GM12878 (cell line): ENCODE measurements around the gene CTNNBL1. TPM values are rescaled to one million over a fixed set of nuclear protein-coding genes. Genes with fewer than 3 reads are reported as not detected.

Experiments
- ATAC-seq: fragments of 200-7000 bp; cut with Tn5 transposase; 3 replicates; pipeline ENCODE4 v1.9.1; 2020; ENCODE audit warnings: mild to moderate bottlenecking, moderate library complexity
- BruUV-seq: library from RNA; stranded (reverse); fragments of 400-500 nt; replicated peaks from 2 replicates; lab custom pipeline; 2021; lab: Mats Ljungman, UMichigan
- CTCF ChIA-PET: fragments of 300-600 bp; sonication (Branson Sonifier 250); formaldehyde crosslinking; extraction: SDS; loops from one replicate; lab custom pipeline; 2021; ENCODE audit warnings: inconsistent platforms; lab: Yijun Ruan, JAX
- POLR2A ChIA-PET: fragments of 350-600 bp; formaldehyde crosslinking; extraction: SDS; loops from one replicate; lab custom pipeline; 2021; ENCODE audit warnings: inconsistent platforms; lab: Charles Lee
- RAD21 ChIA-PET: fragments of 300-600 bp; sonication (Branson Sonifier 250); formaldehyde crosslinking; loops from one replicate; lab custom pipeline; 2023; ENCODE audit warnings: antibody characterized with exemption; ENCODE audit not compliant: unreplicated experiment; lab: Charles Lee
- SMC1A ChIA-PET: fragments of 300-600 bp; sonication (Branson Sonifier 250); formaldehyde crosslinking; loops from one replicate; lab custom pipeline; 2023; ENCODE audit not compliant: unreplicated experiment, uncharacterized antibody; lab: Charles Lee
- DNase-seq: peaks from one replicate; pipeline ENCODE4 v3.0.0-alpha.2; 2011; ENCODE audit warnings: low read depth, low spot score
- FAIRE-seq: peaks from 3 replicates; lab custom pipeline; 2011; peaks lifted over from hg19 to GRCh38; lab: Jason Lieb, UNC
- H2AFZ ChIP-seq: 2 replicates; pipeline ENCODE4 v1.6.0; 2011; ENCODE audit warnings: low read depth, low read length, control low read depth; ENCODE audit not compliant: control insufficient read depth
- H3K27ac ChIP-seq: 2 replicates; pipeline ENCODE4 v1.5.1; 2011; ENCODE audit warnings: control low read depth; ENCODE audit not compliant: control insufficient read depth, insufficient read depth
- H3K27me3 ChIP-seq, 2 experiments: replicated peaks in 1 of 2; 2 replicates each; pipeline versions ENCODE4 v1.6.0 to v1.6.1; 2011; ENCODE audit warnings: low read length in 1 of 2; ENCODE audit not compliant: control insufficient read depth in 2 of 2, insufficient read depth in 2 of 2
- H3K36me3 ChIP-seq, 2 experiments: 2 replicates each; pipeline ENCODE4 v1.5.1; 2011; ENCODE audit warnings: low read length in 1 of 2; ENCODE audit not compliant: control insufficient read depth in 2 of 2, insufficient read depth in 2 of 2
- H3K4me1 ChIP-seq: 2 replicates; pipeline ENCODE4 v1.6.1; 2011; ENCODE audit warnings: mild to moderate bottlenecking, low read length, moderate library complexity, mixed read lengths; ENCODE audit not compliant: control insufficient read depth, insufficient read depth
- H3K4me2 ChIP-seq: 2 replicates; pipeline ENCODE4 v1.6.0; 2011; ENCODE audit warnings: control low read depth; ENCODE audit not compliant: control insufficient read depth, insufficient read depth
- H3K4me3 ChIP-seq: fragments of 200-600 bp; sonication (generic); 2 replicates; pipeline ENCODE4 v1.5.1; 2016
- H3K79me2 ChIP-seq: 2 replicates; pipeline ENCODE4 v1.6.0; 2011; ENCODE audit warnings: low read length; ENCODE audit not compliant: control insufficient read depth, insufficient read depth
- H3K9ac ChIP-seq: 2 replicates; pipeline ENCODE4 v1.8.0; 2011; ENCODE audit warnings: low read length, control low read depth, mixed read lengths; ENCODE audit not compliant: control insufficient read depth, insufficient read depth
- H3K9me3 ChIP-seq: replicated peaks from 3 replicates; pipeline ENCODE4 v1.5.1; 2011; ENCODE audit warnings: mild to moderate bottlenecking, low read length; ENCODE audit not compliant: control insufficient read depth, insufficient read depth
- H4K20me1 ChIP-seq: 2 replicates; pipeline ENCODE4 v1.6.0; 2011; ENCODE audit not compliant: control insufficient read depth, insufficient read depth
- ETV6 ChIP-seq, 2 experiments: fragments of 450-650 bp in 1 of 2; IDR thresholded peaks in 1 of 2; conservative IDR thresholded peaks in 1 of 2; 2 replicates each; pipeline ENCODE4 v1.6.1; 2014; ENCODE audit warnings: antibody characterized with exemption in 1 of 2, borderline replicate concordance in 1 of 2, low read depth in 1 of 2, mild to moderate bottlenecking in 1 of 2, moderate library complexity in 1 of 2
- RAD21 ChIP-seq: IDR thresholded peaks from 2 replicates; pipeline ENCODE4 v1.6.1; 2011; ENCODE audit warnings: mild to moderate bottlenecking, low read depth, low read length, moderate library complexity; ENCODE audit not compliant: insufficient read depth
- SMC3 ChIP-seq: IDR thresholded peaks from 2 replicates; pipeline ENCODE4 v1.6.1; 2011; ENCODE audit warnings: low read length, improper control_type of control experiment, borderline replicate concordance
- YY1 ChIP-seq: IDR thresholded peaks from 2 replicates; pipeline ENCODE4 v1.6.1; 2011; ENCODE audit warnings: low read depth, mild to moderate bottlenecking, low read length
- WGBS: methylation state at CpG from one replicate; pipeline ENCODE4 v1.1.6; 2016; ENCODE audit warnings: low lambda C conversion rate; ENCODE audit not compliant: insufficient replicate concordance, insufficient coverage; ENCODE audit errors: missing lambda C conversion rate; 5-methylcytosine and 5-hydroxymethylcytosine counted together
- in situ Hi-C: fragments of 300-500 bp; cut with MboI; formaldehyde crosslinking; loops from 9 replicates; pipeline ENCODE4 v1.14.3; 2018; ENCODE audit warnings: mixed read lengths
- intact Hi-C: fragments of 100-400 bp; cut with micrococcal nuclease; formaldehyde crosslinking; loops from one replicate; pipeline ENCODE4 v1.14.2; 2022; ENCODE audit not compliant: unreplicated experiment
- polyA plus RNA-seq, 11 experiments: library from polyadenylated mRNA; depleted of rRNA in 4 of 11; unstranded in 6 of 11; stranded (reverse) in 5 of 11; fragments of >200 nt; fragmentation: Nextera tagmentation in 4 of 11; fragmentation: Illumina TruSeq in 1 of 11; extraction: Ambion mirVana in 4 of 11; extraction: Trizol in 1 of 11; gene quantifications; 1 replicate in 1 of 11; 2 replicates in 10 of 11; pipeline versions ENCODE4 v1.2.1 to v1.2.3, GENCODE V29; 2011 to 2016; ENCODE audit warnings: inconsistent platforms in 2 of 11, missing spikeins in 2 of 11, low read depth in 1 of 11
- total RNA-seq, 4 experiments: library from RNA; depleted of rRNA in 3 of 4; stranded (reverse); fragments of >200 nt in 3 of 4; fragmentation: Illumina TruSeq in 1 of 4; extraction: Trizol in 1 of 4; gene quantifications; 2 replicates each; pipeline versions ENCODE4 v1.2.1 to v1.2.3, GENCODE V29; 2013 to 2021
- TF ChIP-seq, protein P1 (sequence below), 3 experiments: IDR thresholded peaks in 2 of 3; conservative IDR thresholded peaks in 1 of 3; 2 replicates each; pipeline ENCODE4 v1.5.1; 2011; ENCODE audit warnings: low read depth in 3 of 3, low read length in 3 of 3, mild to moderate bottlenecking in 3 of 3, control low read depth in 2 of 3, moderate library complexity in 2 of 3, inconsistent platforms in 1 of 3, mixed read lengths in 1 of 3; ENCODE audit not compliant: control insufficient read depth in 2 of 3, insufficient read depth in 1 of 3; ENCODE audit errors: extremely low read depth in 1 of 3

Gene CTNNBL1
- total and polyA plus RNA-seq, 10 of the 15 experiments (the other 5 are each of a cell fraction or from before 2014, with no cell fraction given): 43.1 to 102 (median 67.8) TPM

DNA sequence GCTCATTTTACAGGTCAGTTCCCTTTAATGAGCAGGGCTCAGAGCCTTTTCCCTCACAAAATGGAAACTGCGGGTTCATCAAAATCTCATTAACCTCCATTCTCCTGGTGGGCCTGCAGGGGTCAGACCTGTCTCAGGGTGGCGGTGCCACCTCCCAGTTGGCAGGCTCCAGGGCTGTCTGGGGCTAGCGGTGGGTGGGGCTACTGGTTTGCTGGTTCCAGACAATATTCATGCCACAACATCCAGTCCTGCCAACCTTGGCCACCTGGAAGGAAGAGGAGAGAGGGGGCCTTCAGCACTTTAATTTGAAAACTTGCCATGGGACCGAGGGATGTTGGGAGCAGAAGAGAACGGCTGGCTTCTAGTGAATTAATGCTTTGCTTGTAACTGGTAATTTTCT, 41.9 kb upstream of the CTNNBL1 start:
- intact Hi-C loops: loop anchor here (5.0 to 10.0 kb wide), 2 partner anchors 253 to 340 kb away; partner anchors contain the start of gene VSTM2L
- TF ChIP-seq SMC3 (peak; percentile 52; the same call in 1 of the 2 replicates), RAD21 (peak; percentile 76), ETV6 (conservative IDR thresholded peaks at IDR 0.05 in 1 of 2, IDR thresholded peaks at IDR 0.05 in 1 of 2; ENCODE audit: borderline replicate concordance in 1 of 2, low read depth in 1 of 2) (no peak), YY1 (peak; percentile 53)
- TF ChIP-seq, protein P1, sequence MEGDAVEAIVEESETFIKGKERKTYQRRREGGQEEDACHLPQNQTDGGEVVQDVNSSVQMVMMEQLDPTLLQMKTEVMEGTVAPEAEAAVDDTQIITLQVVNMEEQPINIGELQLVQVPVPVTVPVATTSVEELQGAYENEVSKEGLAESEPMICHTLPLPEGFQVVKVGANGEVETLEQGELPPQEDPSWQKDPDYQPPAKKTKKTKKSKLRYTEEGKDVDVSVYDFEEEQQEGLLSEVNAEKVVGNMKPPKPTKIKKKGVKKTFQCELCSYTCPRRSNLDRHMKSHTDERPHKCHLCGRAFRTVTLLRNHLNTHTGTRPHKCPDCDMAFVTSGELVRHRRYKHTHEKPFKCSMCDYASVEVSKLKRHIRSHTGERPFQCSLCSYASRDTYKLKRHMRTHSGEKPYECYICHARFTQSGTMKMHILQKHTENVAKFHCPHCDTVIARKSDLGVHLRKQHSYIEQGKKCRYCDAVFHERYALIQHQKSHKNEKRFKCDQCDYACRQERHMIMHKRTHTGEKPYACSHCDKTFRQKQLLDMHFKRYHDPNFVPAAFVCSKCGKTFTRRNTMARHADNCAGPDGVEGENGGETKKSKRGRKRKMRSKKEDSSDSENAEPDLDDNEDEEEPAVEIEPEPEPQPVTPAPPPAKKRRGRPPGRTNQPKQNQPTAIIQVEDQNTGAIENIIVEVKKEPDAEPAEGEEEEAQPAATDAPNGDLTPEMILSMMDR (IDR thresholded peaks at IDR 0.05 in 2 of 3, conservative IDR thresholded peaks at IDR 0.05 in 1 of 3; ENCODE audit: control insufficient read depth in 2 of 3, extremely low read depth in 1 of 3, insufficient read depth in 1 of 3, low read depth in 3 of 3, low read length in 3 of 3): peak; percentile 54 to 60 (median 56); a peak in 4 of 6 replicates
- no peak for DNase-seq
- H3K4me2 ChIP-seq: no peak overlapping the region
- no peaks in the 10 kb centered on the region for H3K4me1 ChIP-seq
- ChIA-PET RAD21 (no interaction called here), SMC1A (no interaction called here), POLR2A (no interaction called here), CTCF (no interaction called here)
- no peak overlapping the region for H2AFZ ChIP-seq
- peak; percentile 86 for ATAC-seq
- no peak for FAIRE-seq
- H4K20me1 ChIP-seq: no peaks in the 10 kb centered on the region
- H3K79me2 ChIP-seq: no peaks in the 10 kb centered on the region
- no peak overlapping the region for H3K9ac ChIP-seq
- peaks cover 0 to 7% of the 10 kb centered on the region in 2 experiments; a peak in 2 of 4 replicates for H3K27me3 ChIP-seq
- H3K36me3 ChIP-seq: no peaks in the 10 kb centered on the region
- in situ Hi-C loops: no loop called here
- 24% methylated on average over 5 of the region's 5 CpGs for WGBS
- no peaks in the 10 kb centered on the region for H3K9me3 ChIP-seq
- H3K4me3 ChIP-seq: no peak overlapping the region
- H3K27ac ChIP-seq: no peak overlapping the region
- no TSS peak for BruUV-seq
